NCI-H526 (cell line): ENCODE measurements around the gene MAGEB18.

Source experiments
- DNase-seq, 2 experiments: peaks; one replicate each; lab custom pipeline; 2025; lab: John Stamatoyannopoulos, UW

MAGEB18 gene

DNA sequence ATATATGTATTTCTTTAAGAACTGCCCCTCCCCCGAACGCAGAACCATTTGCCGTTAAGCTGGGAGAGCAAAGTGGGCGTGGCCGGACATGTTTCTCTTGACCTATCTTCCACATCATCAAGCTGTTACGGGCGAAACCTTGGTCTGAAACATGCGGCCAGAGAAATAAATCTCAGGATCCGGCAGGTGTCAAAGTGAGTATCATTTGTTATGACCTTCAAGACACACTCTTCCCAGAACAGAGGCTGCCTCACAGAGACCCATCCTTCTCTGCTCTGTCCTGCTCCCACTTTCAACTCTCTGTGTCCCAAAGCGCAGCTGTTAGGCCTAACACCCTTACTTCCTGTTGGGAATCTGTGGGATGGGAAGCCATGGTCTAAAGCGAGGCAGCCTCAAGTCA, at the start of gene MAGEB18:
Gene MAGEB18 (plus strand): TSS at position 70 of the 400 bp plus-strand sequence. CDS start 643 bp downstream, outside the sequence.
- no peak for DNase-seq

DNA sequence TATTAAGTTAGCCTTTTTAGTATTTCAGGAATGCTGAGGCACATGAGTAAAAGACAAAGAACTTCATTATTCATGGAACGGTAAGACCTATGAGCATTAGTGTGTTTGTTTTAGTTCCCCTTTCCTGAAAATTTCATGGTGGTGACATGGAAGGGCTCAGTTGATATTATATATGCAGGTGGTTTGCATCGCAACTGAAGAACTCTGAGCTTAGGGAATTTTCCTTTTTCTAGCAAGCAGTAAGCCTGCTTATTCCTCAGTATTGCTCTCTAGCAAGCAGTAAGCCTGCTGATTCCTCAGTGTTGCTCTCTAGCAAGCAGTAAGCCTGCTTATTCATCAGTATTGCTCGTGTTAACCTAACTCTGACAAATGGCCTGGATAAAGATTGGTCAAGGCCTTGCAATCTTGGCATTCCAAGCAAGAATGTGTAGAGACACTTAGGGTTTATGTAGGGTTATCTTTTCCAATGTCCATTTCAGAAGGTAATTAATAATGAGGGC, 37.7 kb upstream of the MAGEB18 start:
- no peak for DNase-seq

DNA sequence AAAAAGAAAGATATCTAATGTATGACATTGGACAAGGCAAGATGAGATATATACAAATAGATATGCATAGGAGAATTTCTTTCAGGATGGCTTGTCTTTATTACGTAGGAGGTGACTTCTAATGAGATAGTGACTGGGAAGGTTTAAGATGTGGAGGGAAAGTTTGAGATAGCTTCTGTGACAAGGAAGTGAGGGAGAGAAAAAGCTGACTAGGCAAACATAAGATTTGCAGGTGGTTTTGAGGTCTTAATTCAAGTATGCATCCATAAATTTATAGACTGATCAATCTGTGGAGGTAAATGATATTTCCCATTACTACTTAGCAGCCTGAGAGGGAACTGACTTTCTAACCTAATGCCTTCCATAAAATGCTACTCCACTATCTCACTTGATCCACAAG, 29.0 kb upstream of the MAGEB18 start:
- no peak for DNase-seq

DNA sequence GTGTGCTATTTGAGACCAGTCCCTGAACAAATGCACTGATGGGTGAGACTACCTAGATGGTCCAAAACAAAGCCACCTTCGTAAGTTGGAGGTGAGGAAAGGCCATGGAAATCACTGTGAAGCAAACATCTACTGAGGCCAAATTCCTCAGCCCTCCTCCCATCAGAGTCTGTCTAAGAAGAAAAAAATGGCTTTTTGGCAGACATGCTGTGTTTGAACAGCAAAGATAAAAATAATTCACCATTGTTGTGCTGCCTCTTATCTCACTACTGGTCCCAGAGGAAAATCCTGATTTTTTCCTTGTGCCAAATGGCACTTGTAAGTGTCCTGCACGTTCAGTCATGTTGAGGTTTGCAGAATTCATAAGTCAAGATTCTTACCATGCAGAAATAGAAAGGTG, 7.9 kb downstream of the MAGEB18 start:
- DNase-seq, result no peak

DNA sequence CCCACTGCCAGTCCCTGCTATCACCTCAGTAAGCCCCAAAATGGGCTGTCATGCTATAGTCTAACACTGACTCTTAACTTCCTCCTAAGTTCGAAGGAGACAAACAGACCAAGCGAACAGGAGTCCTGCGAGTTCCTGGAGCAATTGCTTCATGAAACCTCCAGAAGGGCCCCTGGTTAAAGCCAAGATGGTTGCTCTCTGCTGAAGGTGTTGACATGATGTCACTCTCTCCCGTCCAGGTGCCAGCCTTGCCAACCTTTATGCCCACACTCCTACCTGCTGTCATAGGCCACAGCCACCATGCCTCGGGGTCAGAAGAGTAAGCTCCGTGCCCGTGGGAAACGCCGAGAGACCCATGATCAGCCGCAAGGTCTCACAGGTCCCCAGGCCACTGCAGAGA, 22.2 kb downstream of the MAGEB18 start, which contains the start of gene MAGEB6B:
Gene MAGEB6B (plus strand): TSS at position 301 of the 400 bp plus-strand sequence. CDS start 0 bp downstream, at position 301.
- no peak for DNase-seq
